ENCODE data around the gene ZFAND3. TPM values are rescaled to one million over a fixed set of nuclear protein-coding genes. Genes with fewer than 3 reads are reported as not detected.

The ZFAND3 gene
- total RNA-seq, 1 experiment from 2014 or later, result 75.0 TPM

- H3K27me3 Mint-ChIP-seq (ENCODE audit: unreplicated experiment), result no peaks in the 10 kb centered on the region
- no peak overlapping the region for H3K27ac Mint-ChIP-seq (ENCODE audit: unreplicated experiment)
- peaks cover 2% of the 10 kb centered on the region for H3K9me3 Mint-ChIP-seq (ENCODE audit: low read depth, unreplicated experiment)
- intact Hi-C loops (cut with micrococcal nuclease; ENCODE audit: unreplicated experiment), result loop anchor here (1.0 to 10.0 kb wide), 3 partner anchors 460 to 640 kb away; no protein-coding TSS in a partner anchor
- no peak for DNase-seq
- BruUV-seq (replicated peaks), result no TSS peak
- CTCF ChIA-PET, result interaction anchor here (0.5 to 1.6 kb wide), 4 partner anchors 54 to 605 kb away, joined by 3 to 10 read pairs (median 3); no protein-coding TSS in a partner anchor
- no peaks in the 10 kb centered on the region for H3K36me3 Mint-ChIP-seq (ENCODE audit: insufficient read depth, unreplicated experiment)
- H3K4me3 Mint-ChIP-seq (ENCODE audit: low read depth, unreplicated experiment), result no peak overlapping the region
- H3K4me1 Mint-ChIP-seq (ENCODE audit: low read depth, unreplicated experiment), result peaks cover 27% of the 10 kb centered on the region
- peak; percentile 25 for TF ChIP-seq CTCF (IDR thresholded peaks at IDR 0.05; ENCODE audit: unreplicated experiment)
Measured at GRCh38 chr6:38034274-38034914, 214.9 kb downstream of the ZFAND3 start.

- intact Hi-C loops (cut with micrococcal nuclease; ENCODE audit: unreplicated experiment), result loop anchor here (10.0 kb wide), 2 partner anchors 539 to 639 kb away; no protein-coding TSS in a partner anchor
- Mint-ChIP-seq H3K36me3 (ENCODE audit: insufficient read depth, unreplicated experiment) (no peaks in the 10 kb centered on the region), H3K27me3 (ENCODE audit: unreplicated experiment) (no peaks in the 10 kb centered on the region), H3K4me1 (ENCODE audit: low read depth, unreplicated experiment) (peaks cover 22% of the 10 kb centered on the region), H3K9me3 (ENCODE audit: low read depth, unreplicated experiment) (peaks cover 2% of the 10 kb centered on the region), H3K4me3 (ENCODE audit: low read depth, unreplicated experiment) (no peak overlapping the region), H3K27ac (ENCODE audit: unreplicated experiment) (no peak overlapping the region)
- BruUV-seq (replicated peaks), result no TSS peak
- TF ChIP-seq CTCF (IDR thresholded peaks at IDR 0.05; ENCODE audit: unreplicated experiment), result no peak
- DNase-seq, result no peak
- CTCF ChIA-PET, result interaction anchor here (0.6 kb wide), 1 partner anchor 1847 kb away, joined by 3 read pairs; no protein-coding TSS in a partner anchor
Measured at GRCh38 chr6:38035478-38035877, 216.0 kb downstream of the ZFAND3 start.

GRCh38 chr6:38039502-38039901, 220.0 kb downstream of the ZFAND3 start:
- Mint-ChIP-seq H3K4me3 (ENCODE audit: low read depth, unreplicated experiment) (no peak overlapping the region), H3K27ac (ENCODE audit: unreplicated experiment) (no peak overlapping the region), H3K4me1 (ENCODE audit: low read depth, unreplicated experiment) (peaks cover 19% of the 10 kb centered on the region), H3K36me3 (ENCODE audit: insufficient read depth, unreplicated experiment) (no peaks in the 10 kb centered on the region), H3K9me3 (ENCODE audit: low read depth, unreplicated experiment) (peaks cover 2% of the 10 kb centered on the region), H3K27me3 (ENCODE audit: unreplicated experiment) (no peaks in the 10 kb centered on the region)
- BruUV-seq (replicated peaks), result no TSS peak
- CTCF ChIA-PET, result interaction anchor here (0.6 to 1.0 kb wide), 2 partner anchors 231 to 248 kb away, joined by 3 read pairs; no protein-coding TSS in a partner anchor
- no peak for DNase-seq
- no peak for TF ChIP-seq CTCF (IDR thresholded peaks at IDR 0.05; ENCODE audit: unreplicated experiment)
- intact Hi-C loops (cut with micrococcal nuclease; ENCODE audit: unreplicated experiment), result loop anchor here (10.0 kb wide), 2 partner anchors 535 to 635 kb away; no protein-coding TSS in a partner anchor

GRCh38 chr6:38040254-38040653, 220.7 kb downstream of the ZFAND3 start:
- CTCF ChIA-PET, result interaction anchor here (0.6 to 1.0 kb wide), 2 partner anchors 232 to 249 kb away, joined by 3 read pairs; no protein-coding TSS in a partner anchor
- Mint-ChIP-seq H3K36me3 (ENCODE audit: insufficient read depth, unreplicated experiment) (no peaks in the 10 kb centered on the region), H3K4me3 (ENCODE audit: low read depth, unreplicated experiment) (no peak overlapping the region), H3K27ac (ENCODE audit: unreplicated experiment) (no peak overlapping the region), H3K27me3 (ENCODE audit: unreplicated experiment) (no peaks in the 10 kb centered on the region), H3K4me1 (ENCODE audit: low read depth, unreplicated experiment) (peaks cover 19% of the 10 kb centered on the region), H3K9me3 (ENCODE audit: low read depth, unreplicated experiment) (peaks cover 2% of the 10 kb centered on the region)
- no peak for TF ChIP-seq CTCF (IDR thresholded peaks at IDR 0.05; ENCODE audit: unreplicated experiment)
- no peak for DNase-seq
- BruUV-seq (replicated peaks), result no TSS peak
- intact Hi-C loops (cut with micrococcal nuclease; ENCODE audit: unreplicated experiment), result no loop called here

Measured in Calu3 (cell line).